Measurements from ENCODE around the gene FGGY. TPM values are rescaled to one million over a fixed set of nuclear protein-coding genes. Genes with fewer than 3 reads are reported as not detected.

Gene FGGY
- total RNA-seq, 2 donors from 2014 or later, result 14.1 to 14.8 TPM

DNA sequence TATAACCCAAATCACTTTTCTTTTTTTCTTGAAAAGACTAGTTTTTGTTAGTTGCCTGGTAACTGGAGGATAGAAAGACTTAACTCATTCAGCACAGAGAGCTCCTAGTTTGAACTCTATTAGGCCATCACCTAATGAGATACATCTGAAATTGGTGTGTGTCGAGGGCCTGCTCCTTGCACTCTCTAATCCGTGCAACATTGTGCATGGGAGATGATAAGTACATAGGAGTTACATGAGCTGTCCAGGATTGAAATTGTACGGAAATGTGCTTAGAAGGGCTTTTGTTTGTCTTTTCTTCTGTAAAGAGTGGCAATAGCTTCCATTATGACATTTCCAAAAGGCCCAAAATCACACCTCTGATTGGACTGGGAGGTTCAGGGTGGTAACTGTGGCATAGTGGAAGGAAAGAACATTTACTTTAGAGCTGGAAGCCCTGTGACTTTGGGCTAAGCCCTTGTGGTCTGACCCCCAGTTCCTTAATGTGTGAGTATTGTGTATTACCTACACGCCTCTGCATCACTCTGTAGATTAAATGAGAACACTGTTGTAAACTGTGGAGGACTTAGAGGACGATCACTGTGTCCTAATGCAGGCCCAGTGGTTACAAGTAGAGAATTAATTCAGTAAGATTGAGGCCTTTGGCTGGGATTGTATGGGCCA, 71.2 kb downstream of the FGGY start:
- H3K4me3 ChIP-seq (ENCODE audit: low read length), result no peak overlapping the region
- Mint-ChIP-seq H3K27me3 (ENCODE audit: insufficient read depth) (peaks cover 6% of the 10 kb centered on the region), H3K4me3 (no peak overlapping the region), H3K36me3 (ENCODE audit: low read depth) (peaks cover 14% of the 10 kb centered on the region), H3K4me1 (peaks cover 11% of the 10 kb centered on the region), H3K27ac (no peak overlapping the region), H3K9me3 (peaks cover 27% of the 10 kb centered on the region)
- no peaks in the 10 kb centered on the region for H3K36me3 ChIP-seq (ENCODE audit: control insufficient read depth, insufficient read depth, low read length)
- peaks cover 11% of the 10 kb centered on the region for H3K9me3 ChIP-seq (ENCODE audit: control insufficient read depth, low read length)
- no peak for DNase-seq
- peaks cover 11% of the 10 kb centered on the region for H3K27me3 ChIP-seq (ENCODE audit: control insufficient read depth, insufficient read depth, low read length, poor library complexity, severe bottlenecking)
- 94 to 98% methylated on average over 3 to 5 of the region's 5 CpGs for WGBS, 2 experiments (ENCODE audit: insufficient coverage in 1 of 2, insufficient read length in 1 of 2)
- H3K9ac ChIP-seq (ENCODE audit: extremely low read depth, low read length, poor library complexity, severe bottlenecking), result no peak overlapping the region
- peaks cover 10% of the 10 kb centered on the region for H3K4me1 ChIP-seq (ENCODE audit: control insufficient read depth, insufficient read depth, low read length)
- TF ChIP-seq, protein P1, sequence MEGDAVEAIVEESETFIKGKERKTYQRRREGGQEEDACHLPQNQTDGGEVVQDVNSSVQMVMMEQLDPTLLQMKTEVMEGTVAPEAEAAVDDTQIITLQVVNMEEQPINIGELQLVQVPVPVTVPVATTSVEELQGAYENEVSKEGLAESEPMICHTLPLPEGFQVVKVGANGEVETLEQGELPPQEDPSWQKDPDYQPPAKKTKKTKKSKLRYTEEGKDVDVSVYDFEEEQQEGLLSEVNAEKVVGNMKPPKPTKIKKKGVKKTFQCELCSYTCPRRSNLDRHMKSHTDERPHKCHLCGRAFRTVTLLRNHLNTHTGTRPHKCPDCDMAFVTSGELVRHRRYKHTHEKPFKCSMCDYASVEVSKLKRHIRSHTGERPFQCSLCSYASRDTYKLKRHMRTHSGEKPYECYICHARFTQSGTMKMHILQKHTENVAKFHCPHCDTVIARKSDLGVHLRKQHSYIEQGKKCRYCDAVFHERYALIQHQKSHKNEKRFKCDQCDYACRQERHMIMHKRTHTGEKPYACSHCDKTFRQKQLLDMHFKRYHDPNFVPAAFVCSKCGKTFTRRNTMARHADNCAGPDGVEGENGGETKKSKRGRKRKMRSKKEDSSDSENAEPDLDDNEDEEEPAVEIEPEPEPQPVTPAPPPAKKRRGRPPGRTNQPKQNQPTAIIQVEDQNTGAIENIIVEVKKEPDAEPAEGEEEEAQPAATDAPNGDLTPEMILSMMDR (conservative IDR thresholded peaks at IDR 0.05), result no peak
- H3K27ac ChIP-seq (ENCODE audit: low read depth, low read length), result no peak overlapping the region

DNA sequence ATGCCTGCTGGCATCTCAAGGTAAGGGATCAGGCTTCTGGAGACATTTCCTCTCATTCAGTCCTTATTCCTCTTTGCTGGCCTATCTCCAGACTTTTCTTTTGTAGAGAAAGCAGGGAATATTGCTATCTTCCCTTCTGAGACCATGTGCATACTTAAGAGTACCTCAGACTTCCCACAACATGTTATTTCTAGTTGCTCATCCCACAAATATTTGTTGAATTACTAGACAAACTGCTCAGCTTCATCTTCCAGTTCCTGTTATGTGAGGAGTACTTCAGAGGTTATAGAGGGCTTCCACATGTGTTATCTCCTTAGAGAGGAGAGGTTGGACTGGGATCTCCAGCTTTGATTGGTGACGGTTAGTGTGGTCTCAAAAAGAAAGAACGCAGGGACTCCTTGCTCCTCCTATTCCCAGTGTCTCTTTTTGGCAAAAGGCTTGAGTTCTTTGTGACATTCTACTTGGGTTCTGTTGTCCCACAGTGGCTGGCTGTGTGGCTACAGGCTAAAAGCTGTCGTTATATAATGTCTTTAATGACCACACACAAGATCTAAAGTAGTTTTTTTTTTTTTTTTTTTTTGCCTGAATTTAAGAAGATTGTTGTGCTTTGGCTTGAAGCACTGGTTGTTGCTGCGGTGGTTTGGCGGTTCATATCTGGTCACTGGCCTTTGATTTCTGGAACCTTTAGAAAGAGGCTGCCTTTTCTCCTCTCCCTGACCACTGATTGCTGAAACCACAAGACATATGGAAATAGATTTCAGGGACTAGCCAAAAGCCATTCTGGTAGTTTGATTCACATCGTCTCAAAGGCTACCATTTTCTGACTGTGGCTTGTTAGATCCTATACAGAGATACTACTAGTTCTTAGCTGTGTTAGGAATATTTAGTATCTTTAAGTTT, 78.7 kb downstream of the FGGY start:
- peaks cover 6% of the 10 kb centered on the region for H3K36me3 Mint-ChIP-seq (ENCODE audit: low read depth)
- 83 to 97% methylated on average over 2 to 6 of the region's 6 CpGs for WGBS, 2 experiments (ENCODE audit: insufficient coverage in 1 of 2, insufficient read length in 1 of 2)
- Histone ChIP-seq H3K9ac (ENCODE audit: extremely low read depth, low read length, poor library complexity, severe bottlenecking) (no peak overlapping the region), H3K4me3 (ENCODE audit: low read length) (no peak overlapping the region), H3K9me3 (ENCODE audit: control insufficient read depth, low read length) (no peaks in the 10 kb centered on the region), H3K27me3 (ENCODE audit: control insufficient read depth, insufficient read depth, low read length, poor library complexity, severe bottlenecking) (no peaks in the 10 kb centered on the region), H3K4me1 (ENCODE audit: control insufficient read depth, insufficient read depth, low read length) (no peaks in the 10 kb centered on the region), H3K36me3 (ENCODE audit: control insufficient read depth, insufficient read depth, low read length) (no peaks in the 10 kb centered on the region), H3K27ac (ENCODE audit: low read depth, low read length) (no peak overlapping the region)
- no peaks in the 10 kb centered on the region for H3K27me3 Mint-ChIP-seq (ENCODE audit: insufficient read depth)
- TF ChIP-seq, protein P1 (conservative IDR thresholded peaks at IDR 0.05), result no peak
- no peak for DNase-seq
- H3K4me1 Mint-ChIP-seq, result peaks cover 2% of the 10 kb centered on the region
- H3K27ac Mint-ChIP-seq, result no peak overlapping the region
- peaks cover 6% of the 10 kb centered on the region for H3K9me3 Mint-ChIP-seq
- no peak overlapping the region for H3K4me3 Mint-ChIP-seq

DNA sequence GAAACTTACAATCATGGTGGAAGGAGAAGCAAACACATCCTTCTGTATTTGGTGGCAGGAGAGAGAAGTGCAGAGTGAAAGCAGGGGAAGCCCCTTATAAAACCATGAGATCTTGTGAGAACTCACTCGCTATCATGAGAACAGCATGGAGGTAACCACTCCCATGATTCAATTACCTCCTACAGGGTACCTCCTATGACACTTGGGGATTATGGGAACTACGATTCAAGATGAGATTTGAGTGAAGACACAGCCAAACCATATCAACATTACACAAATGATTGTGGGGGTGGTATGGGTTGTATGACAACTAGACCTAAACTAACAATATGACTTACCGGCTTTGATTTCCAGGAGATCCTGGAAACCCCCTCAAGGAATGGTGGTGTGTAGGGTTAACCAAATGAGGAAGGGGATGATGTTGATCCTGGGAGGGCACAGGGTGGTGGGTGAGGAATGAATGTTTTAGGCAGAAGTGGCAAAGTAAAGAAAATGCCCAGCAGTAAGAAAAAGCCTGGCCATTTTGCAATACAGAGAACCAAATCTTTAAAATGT, 80.5 kb downstream of the FGGY start:
- DNase-seq, result no peak
- Mint-ChIP-seq H3K9me3 (peaks cover 3% of the 10 kb centered on the region), H3K4me3 (no peak overlapping the region), H3K27me3 (ENCODE audit: insufficient read depth) (no peaks in the 10 kb centered on the region), H3K27ac (no peak overlapping the region), H3K4me1 (peaks cover 8% of the 10 kb centered on the region), H3K36me3 (ENCODE audit: low read depth) (peaks cover 10% of the 10 kb centered on the region)
- 48% methylated on average over 2 of the region's 3 CpGs; no CpG with 5 or more reads in 1 of the 2 experiments for WGBS, 2 experiments (ENCODE audit: insufficient coverage in 1 of 2, insufficient read length in 1 of 2)
- Histone ChIP-seq H3K4me3 (ENCODE audit: low read length) (no peak overlapping the region), H3K9ac (ENCODE audit: extremely low read depth, low read length, poor library complexity, severe bottlenecking) (no peak overlapping the region), H3K27ac (ENCODE audit: low read depth, low read length) (no peak overlapping the region), H3K9me3 (ENCODE audit: control insufficient read depth, low read length) (no peaks in the 10 kb centered on the region), H3K4me1 (ENCODE audit: control insufficient read depth, insufficient read depth, low read length) (no peaks in the 10 kb centered on the region), H3K36me3 (ENCODE audit: control insufficient read depth, insufficient read depth, low read length) (no peaks in the 10 kb centered on the region), H3K27me3 (ENCODE audit: control insufficient read depth, insufficient read depth, low read length, poor library complexity, severe bottlenecking) (no peaks in the 10 kb centered on the region)
- TF ChIP-seq, protein P1 (conservative IDR thresholded peaks at IDR 0.05), result no peak

All from endodermal cell (in vitro differentiated cells).